Measurements from ENCODE around the gene TCN1. TPM values are rescaled to one million over a fixed set of nuclear protein-coding genes. Genes with fewer than 3 reads are reported as not detected.

The TCN1 gene
- total and polyA plus RNA-seq, 9 of the 15 experiments (the other 6 are each of a cell fraction or from before 2014, with no cell fraction given), result 0.63 to 25.9 (median 8.0) TPM

- ChIA-PET POLR2A (no interaction called here), CTCF (ENCODE audit: low intra/inter-chr PET ratio) (no interaction called here)
- FAIRE-seq, result no peak
- H3K27ac ChIP-seq (ENCODE audit: extremely low read depth, low read depth, low read length), result no peak overlapping the region
- no peaks in the 10 kb centered on the region for H3K79me2 ChIP-seq (ENCODE audit: control insufficient read depth, insufficient read depth, low read length)
- H3K4me2 ChIP-seq (ENCODE audit: insufficient read depth, low read length), result no peak overlapping the region
- H4K20me1 ChIP-seq (replicated peaks; ENCODE audit: control insufficient read depth, insufficient read depth, low read length), result no peaks in the 10 kb centered on the region
- BruUV-seq (replicated peaks), result no TSS peak
- no peaks in the 10 kb centered on the region for H3K27me3 ChIP-seq (ENCODE audit: control insufficient read depth in 2 of 2, insufficient read depth in 2 of 2, low read length in 2 of 2)
- H2AFZ ChIP-seq (ENCODE audit: low read depth, low read length), result peak overlapping the region; percentile 53
- DNase-seq (ENCODE audit: extremely low read depth in 1 of 4, low spot score in 3 of 4), result peak in 1 of 4 experiments; percentile 13
- WGBS (ENCODE audit: insufficient coverage, low coverage, missing lambda C conversion rate), result 85% methylated on average over 11 of the region's 11 CpGs
- intact Hi-C loops (cut with micrococcal nuclease) (no loop called here), in situ Hi-C loops (cut with MboI) (no loop called here)
- no peak overlapping the region for H3K9ac ChIP-seq (ENCODE audit: insufficient read depth in 1 of 2, low read depth in 2 of 2, low read length in 2 of 2)
- ATAC-seq, result peak; percentile 62
- TF ChIP-seq UBTF (IDR thresholded peaks at IDR 0.05; ENCODE audit: borderline replicate concordance in 1 of 2, low read depth in 2 of 2, low read length in 2 of 2), result no peak
- 0 out of 2 replicates have a peak, but pooled peaks have one; percentile 8 for TF ChIP-seq SPI1 (IDR thresholded peaks at IDR 0.05; ENCODE audit: borderline replicate concordance, low read depth, low read length)
- 0 out of 4 replicates have a peak, but pooled peaks of 1 of the 2 experiments have one; percentile 13 for TF ChIP-seq TRIM24 (IDR thresholded peaks at IDR 0.05)
- peaks cover 0 to 4% of the 10 kb centered on the region in 2 experiments; a peak in 1 of 5 replicates for H3K4me1 ChIP-seq (replicated peaks in 1 of 2; ENCODE audit: control insufficient read depth in 2 of 2, insufficient read depth in 2 of 2, low read length in 2 of 2)
- no peaks in the 10 kb centered on the region for H3K36me3 ChIP-seq (ENCODE audit: control insufficient read depth, insufficient read depth, low read length)
- no peak overlapping the region for H3K4me3 ChIP-seq
- no peaks in the 10 kb centered on the region for H3K9me3 ChIP-seq (replicated peaks; ENCODE audit: control insufficient read depth, insufficient read depth, low read depth, low read length)
- H3K9me1 ChIP-seq (ENCODE audit: control insufficient read depth, insufficient read depth, low read length), result no peaks in the 10 kb centered on the region
These were observed 33.2 kb upstream of the TCN1 start for GRCh38 chr11:59899532-59899931.

DNA sequence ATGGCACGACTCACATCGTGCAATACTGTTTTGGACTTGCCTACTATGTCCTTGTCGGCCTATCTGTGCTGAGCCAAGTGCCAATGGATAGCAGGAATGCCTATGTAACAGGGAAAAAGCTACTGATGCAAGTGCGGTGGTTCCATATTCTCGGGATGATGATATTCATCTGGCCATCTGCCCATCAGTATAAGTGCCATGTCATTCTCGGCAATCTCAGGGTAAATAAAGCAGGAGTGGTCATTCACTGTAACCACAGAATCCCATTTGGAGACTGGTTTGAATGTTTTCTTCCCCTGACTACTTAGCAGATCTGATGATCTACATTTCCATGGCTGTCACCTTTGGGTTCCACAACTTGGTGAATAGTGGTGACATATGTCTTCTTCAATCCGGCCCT, 32.4 kb upstream of the TCN1 start:
- Histone ChIP-seq H3K36me3 (ENCODE audit: control insufficient read depth, insufficient read depth, low read length) (no peaks in the 10 kb centered on the region), H3K9me1 (ENCODE audit: control insufficient read depth, insufficient read depth, low read length) (no peaks in the 10 kb centered on the region), H3K4me3 (no peak overlapping the region), H2AFZ (ENCODE audit: low read depth, low read length) (no peak overlapping the region), H3K79me2 (ENCODE audit: control insufficient read depth, insufficient read depth, low read length) (no peaks in the 10 kb centered on the region), H3K9ac (ENCODE audit: insufficient read depth in 1 of 2, low read depth in 2 of 2, low read length in 2 of 2) (no peak overlapping the region), H3K4me2 (ENCODE audit: insufficient read depth, low read length) (no peak overlapping the region), H4K20me1 (replicated peaks; ENCODE audit: control insufficient read depth, insufficient read depth, low read length) (no peaks in the 10 kb centered on the region), H3K27me3 (ENCODE audit: control insufficient read depth in 2 of 2, insufficient read depth in 2 of 2, low read length in 2 of 2) (no peaks in the 10 kb centered on the region), H3K4me1 (replicated peaks in 1 of 2; ENCODE audit: control insufficient read depth in 2 of 2, insufficient read depth in 2 of 2, low read length in 2 of 2) (peaks cover 0 to 4% of the 10 kb centered on the region in 2 experiments; a peak in 1 of 5 replicates), H3K9me3 (replicated peaks; ENCODE audit: control insufficient read depth, insufficient read depth, low read depth, low read length) (no peaks in the 10 kb centered on the region), H3K27ac (ENCODE audit: extremely low read depth, low read depth, low read length) (no peak overlapping the region)
- ChIA-PET CTCF (ENCODE audit: low intra/inter-chr PET ratio) (no interaction called here), POLR2A (no interaction called here)
- ATAC-seq (no peak), DNase-seq (ENCODE audit: extremely low read depth in 1 of 4, low spot score in 3 of 4) (no peak), FAIRE-seq (no peak)
- in situ Hi-C loops (cut with MboI) (no loop called here), intact Hi-C loops (cut with micrococcal nuclease) (no loop called here)
- no TSS peak for BruUV-seq (replicated peaks)
- WGBS (ENCODE audit: insufficient coverage, low coverage, missing lambda C conversion rate), result 45% methylated on average over 7 of the region's 7 CpGs
- TF ChIP-seq CHD4 (IDR thresholded peaks at IDR 0.05; ENCODE audit: insufficient read depth, insufficient replicate concordance, low read depth, low read length, poor library complexity, severe bottlenecking), result no peak
- TF ChIP-seq ARID2 (IDR thresholded peaks at IDR 0.05), result no peak
- TF ChIP-seq FOXA3 (CRISPR knock-in tag; conservative IDR thresholded peaks at IDR 0.05 in 1 of 2, IDR thresholded peaks at IDR 0.05 in 1 of 2), result peak in 1 of 2 experiments; percentile 74; a peak in 2 of 4 replicates
- TF ChIP-seq ZNF146 (CRISPR knock-in tag; IDR thresholded peaks at IDR 0.05; ENCODE audit: unreplicated experiment), result no peak
- no peak for TF ChIP-seq PYGO2 (tag; IDR thresholded peaks at IDR 0.05)
- TF ChIP-seq GATA2 (CRISPR knock-in tag; IDR thresholded peaks at IDR 0.05), result 0 out of 2 replicates have a peak, but pooled peaks have one; percentile 17
- TF ChIP-seq HDAC2 (IDR thresholded peaks at IDR 0.05), result peak; percentile 54; the same call in 1 of the 2 replicates
- TF ChIP-seq MAFG (tag; conservative IDR thresholded peaks at IDR 0.05), result peak; percentile 85
- peak; percentile 61 to 84; a peak in 3 of 4 replicates for TF ChIP-seq TRIM24 (IDR thresholded peaks at IDR 0.05)
- TF ChIP-seq RCOR1 (IDR thresholded peaks at IDR 0.05; ENCODE audit: borderline replicate concordance in 1 of 2, low read depth in 2 of 2, low read length in 2 of 2), result peak in 1 of 2 experiments; percentile 94; a peak in 2 of 4 replicates
- peak; percentile 90 for TF ChIP-seq NFE2 (IDR thresholded peaks at IDR 0.05; ENCODE audit: low read depth)
- no peak for TF ChIP-seq CBX5 (IDR thresholded peaks at IDR 0.05; ENCODE audit: borderline replicate concordance, low read depth)
- TF ChIP-seq MAFF (IDR thresholded peaks at IDR 0.05; ENCODE audit: low read length), result peak; percentile 61; the same call in 1 of the 2 replicates

Data from K562 (cell line).